Omental fat pad (tissue), 4 donors: ENCODE results near the gene MAP3K5. TPM values are rescaled to one million over a fixed set of nuclear protein-coding genes. Genes with fewer than 3 reads are reported as not detected.

ENCODE experiments used
- ATAC-seq: fragments of 150-250 bp; one replicate; pipeline ENCODE4 v1.9.1; 2016; ENCODE audit warnings: mild to moderate bottlenecking, moderate library complexity; ENCODE audit not compliant: low FRiP score
- DNase-seq: peaks from one replicate; pipeline ENCODE4 v3.0.0-alpha.2; 2019; ENCODE audit warnings: low spot score
- CTCF ChIP-seq, 3 donors: fragments of 450-650 bp; IDR thresholded peaks; one replicate each; pipeline ENCODE4 v1.5.1; 2016 to 2017; ENCODE audit warnings: antibody characterized with exemption in 3 of 3, mild to moderate bottlenecking in 3 of 3, moderate library complexity in 2 of 3
- total RNA-seq, 4 donors: library from RNA; depleted of rRNA; stranded (reverse); fragments of >200 nt; gene quantifications; one replicate each; pipeline ENCODE4 v1.1.0, GENCODE V29; 2016

The MAP3K5 gene
- total RNA-seq, 4 donors from 2014 or later = 31.4 to 53.0 (median 47.2) TPM

DNA sequence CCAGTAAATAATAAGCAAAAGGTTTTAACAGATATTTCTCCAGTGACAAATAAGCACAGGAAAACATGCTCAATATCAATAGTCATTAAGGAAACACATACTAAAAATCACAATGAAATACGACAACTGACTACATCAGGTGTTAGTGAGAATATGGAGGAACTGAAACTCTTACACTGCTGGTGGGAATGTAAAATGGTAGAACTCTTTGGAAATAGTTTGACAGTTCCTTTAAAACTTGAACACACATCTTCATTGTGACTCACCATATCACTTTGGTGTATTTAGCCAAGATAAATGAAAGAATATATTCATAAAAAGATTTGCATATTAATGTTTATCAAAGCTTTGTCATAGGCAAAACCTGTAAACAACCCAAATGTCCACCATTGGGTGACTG is 11.3 kb upstream of the MAP3K5 start:
- ATAC-seq (no peak), DNase-seq (no peak)
- TF ChIP-seq CTCF (IDR thresholded peaks at IDR 0.05) = no peak

DNA sequence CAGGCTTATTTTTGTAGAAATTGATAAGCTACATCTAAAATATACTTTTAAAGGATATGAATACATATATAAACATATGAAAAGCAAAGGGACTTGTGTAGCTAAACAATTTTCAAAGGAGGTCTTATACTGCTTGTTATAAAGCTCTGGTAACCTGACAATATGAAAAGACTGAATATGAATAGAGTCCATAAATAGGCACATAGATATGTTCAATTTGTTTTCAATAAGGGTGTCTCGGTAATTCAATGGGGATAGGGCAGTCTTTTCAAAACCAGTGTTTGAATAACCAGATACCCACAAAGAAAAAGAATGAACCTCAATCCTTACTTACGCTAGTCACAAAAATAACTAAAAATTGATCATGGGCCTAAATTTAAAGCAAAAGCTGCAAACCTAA is 9.3 kb upstream of the MAP3K5 start:
- DNase-seq (no peak), ATAC-seq (no peak)
- no peak for TF ChIP-seq CTCF (IDR thresholded peaks at IDR 0.05)

DNA sequence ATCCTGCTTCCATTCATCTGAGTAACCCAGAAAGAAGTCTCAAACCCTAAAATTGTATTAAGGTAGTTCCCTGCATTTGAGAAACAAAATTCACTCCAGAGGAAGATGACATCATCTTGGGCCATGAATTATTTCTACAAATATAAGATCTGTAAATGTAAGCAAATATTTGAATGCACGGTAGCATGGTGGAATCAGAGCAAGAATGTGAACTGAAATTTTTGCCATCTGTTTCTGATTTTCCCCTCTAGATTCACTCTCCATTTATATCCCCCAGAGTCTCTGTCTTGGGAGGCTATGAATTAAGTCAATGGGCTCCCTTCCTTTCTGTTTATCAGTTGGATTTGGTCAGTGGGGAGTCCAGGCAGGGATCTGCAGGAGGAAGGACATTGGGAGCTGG is 5.8 kb upstream of the MAP3K5 start:
- no peak for DNase-seq
- ATAC-seq = no peak
- no peak for TF ChIP-seq CTCF (IDR thresholded peaks at IDR 0.05)

- ATAC-seq = no peak
- no peak for DNase-seq
- TF ChIP-seq CTCF (IDR thresholded peaks at IDR 0.05) = no peak
Observed at GRCh38 chr6:136795996-136796395, 3.7 kb upstream of the MAP3K5 start.

GRCh38 chr6:136795386-136795785 is 3.1 kb upstream of the MAP3K5 start:
- DNase-seq = no peak
- no peak for TF ChIP-seq CTCF (IDR thresholded peaks at IDR 0.05)
- ATAC-seq = no peak

- no peak for DNase-seq
- TF ChIP-seq CTCF (IDR thresholded peaks at IDR 0.05) = no peak
- ATAC-seq = no peak
Observed at GRCh38 chr6:136793363-136793762, 1.1 kb upstream of the MAP3K5 start.

- ATAC-seq (no peak), DNase-seq (no peak)
- TF ChIP-seq CTCF (IDR thresholded peaks at IDR 0.05) = no peak
Observed at GRCh38 chr6:136792095-136792409, 225 bp downstream of the MAP3K5 start.
